Stimulated activated CD8-positive, alpha-beta memory T cell treated with anti-CD3 and anti-CD28 coated beads, Interleukin-4, amount 100 ng/mL, for 4 hours (primary cell): ENCODE measurements around the gene RASGRP4.
"Not testable (repeated sequence)": the region's sequence is repeated elsewhere in the genome, so short reads cannot be mapped to it uniquely, and the experiment has no call there.

Experiments
- DNase-seq, 2 donors: peaks; one replicate each; pipeline ENCODE4 v3.0.0-alpha.2; 2020; ENCODE audit warnings: low read depth in 2 of 2, low spot score in 1 of 2

Gene RASGRP4

DNA sequence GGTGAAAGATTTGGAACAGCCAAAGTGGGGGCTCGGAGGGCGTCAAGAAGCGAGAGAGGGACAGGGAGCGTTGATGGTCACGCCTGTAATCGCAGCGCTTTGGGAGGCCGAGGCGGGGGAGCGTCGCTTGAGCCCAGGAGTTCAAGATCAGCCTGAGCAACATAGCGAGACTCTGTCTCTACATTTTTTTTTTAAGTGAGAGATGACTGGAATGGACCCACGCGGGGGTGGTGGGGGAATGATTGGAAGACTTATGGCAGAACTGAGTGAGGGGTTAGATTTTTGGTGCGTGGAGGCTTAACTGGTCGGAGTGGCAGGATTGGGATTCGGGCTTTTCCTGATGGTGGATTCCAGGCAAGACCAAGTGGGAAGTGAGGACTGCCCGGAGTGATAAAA, 50.9 kb downstream of the RASGRP4 start:
- DNase-seq, result no peak

DNA sequence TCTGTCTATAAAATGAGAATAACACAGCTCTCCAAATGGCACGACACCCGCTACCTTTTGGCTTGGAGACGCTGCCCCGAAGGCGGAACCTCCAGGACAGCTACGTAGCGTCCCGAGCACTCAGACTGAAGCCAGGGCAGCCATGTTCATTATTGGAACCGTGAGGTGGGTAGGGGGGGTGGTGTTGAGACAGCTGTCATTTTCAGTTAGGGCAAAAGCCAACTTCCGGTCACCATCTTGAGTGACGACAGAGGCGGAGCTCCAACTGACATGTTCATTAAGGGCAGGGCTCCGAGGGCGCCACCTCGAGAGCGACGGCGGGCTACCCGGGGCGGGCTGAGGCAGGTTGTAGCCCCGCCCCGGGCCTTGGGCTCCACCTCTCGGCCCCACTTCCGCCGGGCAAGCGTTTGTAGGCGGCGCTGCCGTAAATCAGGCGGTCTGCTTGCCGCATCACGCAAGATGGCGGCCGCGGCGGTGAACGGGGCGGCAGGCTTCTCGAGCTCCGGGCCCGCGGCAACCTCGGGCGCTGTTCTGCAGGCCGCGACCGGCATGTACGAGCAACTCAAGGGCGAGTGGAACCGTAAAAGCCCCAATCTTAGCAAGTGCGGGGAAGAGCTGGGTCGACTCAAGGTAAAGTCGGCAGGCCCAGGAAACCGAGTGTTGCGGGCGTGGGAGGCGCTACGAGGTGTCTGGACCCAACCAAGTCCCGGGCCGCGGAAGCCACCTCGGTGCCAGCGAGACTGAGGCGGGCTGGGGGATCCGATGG, 51.5 kb downstream of the RASGRP4 start, which contains the start of gene PSMD8:
Gene PSMD8, plus strand, starts transcription at position 240 of the 766 bp plus-strand sequence. Its CDS starts 31 bp downstream, at position 271.
- peak; percentile 95 to 97 for DNase-seq

DNA sequence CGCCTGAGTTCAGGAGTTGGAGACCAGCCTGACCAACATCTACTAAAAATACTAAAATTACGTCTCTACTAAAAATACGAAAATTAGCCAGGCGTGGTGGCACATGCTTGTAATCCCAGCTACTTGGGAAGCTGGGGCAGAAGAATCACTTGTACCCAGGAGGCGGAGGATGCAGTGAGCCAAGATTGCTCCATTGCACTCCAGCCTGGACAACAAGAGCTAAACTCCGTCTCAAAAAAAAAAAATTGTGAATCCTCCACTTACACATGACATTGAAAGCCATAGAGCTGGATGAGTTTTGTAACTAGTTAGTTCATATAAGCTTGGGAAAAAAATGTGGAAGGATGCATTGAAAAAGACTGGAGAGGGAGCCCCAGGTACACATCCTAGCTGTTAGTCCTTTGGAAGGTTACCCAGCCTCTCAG, 52.1 kb downstream of the RASGRP4 start:
- DNase-seq, result no peak

DNA sequence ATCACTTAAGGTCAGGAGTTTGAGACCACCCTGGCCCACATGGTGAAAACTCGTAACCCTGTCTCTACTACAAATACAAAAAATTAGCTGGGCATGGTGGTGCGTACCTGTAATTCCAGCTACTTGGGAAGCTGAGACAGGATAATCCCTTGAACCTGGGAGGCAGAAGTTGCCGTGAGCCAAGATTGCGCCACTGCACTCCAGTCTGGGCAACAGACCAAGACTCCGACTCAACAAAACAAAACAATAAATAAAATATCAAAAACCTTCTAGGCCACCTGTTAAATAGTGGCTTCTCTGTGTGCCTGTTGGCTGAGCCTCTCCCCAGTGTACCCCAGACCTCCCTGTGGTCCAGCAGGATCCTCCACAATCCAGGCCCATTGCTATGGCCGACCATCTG, 54.9 kb downstream of the RASGRP4 start:
- DNase-seq, result no peak

DNA sequence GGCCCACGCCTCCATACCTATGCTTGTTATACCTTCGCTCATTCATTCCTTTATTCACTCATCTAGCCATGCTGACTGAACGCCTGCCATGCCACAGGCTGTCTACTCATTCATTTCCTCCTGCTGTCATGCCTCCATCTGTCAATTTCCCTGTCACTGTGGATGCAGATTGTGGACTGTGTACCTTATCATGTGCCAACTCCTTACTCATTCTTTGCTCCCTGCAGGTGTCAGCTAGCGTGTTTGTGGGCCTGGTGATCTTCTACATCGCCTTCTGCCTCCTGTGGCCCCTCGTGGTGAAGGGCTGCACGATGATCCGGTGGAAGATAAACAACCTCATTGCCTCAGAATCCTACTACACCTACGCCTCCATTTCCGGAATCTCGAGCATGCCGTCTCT, 55.7 kb downstream of the RASGRP4 start:
- DNase-seq, result no peak

DNA sequence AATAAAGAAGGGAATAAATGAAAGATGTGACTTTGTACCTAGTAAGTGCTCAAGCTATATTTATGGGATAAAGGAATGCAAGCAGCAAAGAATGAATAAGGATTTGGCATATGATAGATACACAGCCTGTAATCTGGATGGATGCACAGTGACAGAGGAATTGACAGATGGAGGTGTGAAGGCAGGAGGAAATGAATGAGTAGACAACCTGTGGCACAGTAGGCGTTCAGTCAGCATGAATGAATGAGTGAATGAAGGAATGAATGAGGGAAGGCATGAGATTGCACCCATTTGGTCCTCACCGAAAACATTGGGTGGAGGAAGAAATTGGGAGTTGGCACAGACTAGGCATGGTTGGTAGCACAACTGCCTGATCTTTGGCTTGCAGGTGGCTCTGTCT, 56.4 kb downstream of the RASGRP4 start:
- no peak for DNase-seq

DNA sequence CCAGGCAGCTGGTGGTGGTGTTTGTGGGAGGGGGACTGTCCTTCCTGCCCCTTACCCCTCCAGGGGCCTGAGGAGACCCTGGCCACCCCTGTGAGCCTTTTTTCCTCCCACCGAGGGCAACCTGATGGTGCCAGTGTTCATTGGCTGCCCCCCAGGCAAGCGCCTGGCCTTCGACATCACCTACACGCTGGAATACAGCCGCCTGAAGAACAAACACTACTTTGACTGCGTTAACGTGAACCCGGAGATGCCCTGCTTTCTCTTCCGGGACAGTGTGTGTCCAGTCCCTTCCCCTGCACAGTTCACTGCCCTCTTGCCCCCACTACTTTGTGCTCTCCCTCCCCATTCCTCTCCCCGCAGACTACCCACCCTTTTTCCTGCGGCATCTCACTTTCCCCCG, 59.0 kb downstream of the RASGRP4 start:
- no peak for DNase-seq

DNA sequence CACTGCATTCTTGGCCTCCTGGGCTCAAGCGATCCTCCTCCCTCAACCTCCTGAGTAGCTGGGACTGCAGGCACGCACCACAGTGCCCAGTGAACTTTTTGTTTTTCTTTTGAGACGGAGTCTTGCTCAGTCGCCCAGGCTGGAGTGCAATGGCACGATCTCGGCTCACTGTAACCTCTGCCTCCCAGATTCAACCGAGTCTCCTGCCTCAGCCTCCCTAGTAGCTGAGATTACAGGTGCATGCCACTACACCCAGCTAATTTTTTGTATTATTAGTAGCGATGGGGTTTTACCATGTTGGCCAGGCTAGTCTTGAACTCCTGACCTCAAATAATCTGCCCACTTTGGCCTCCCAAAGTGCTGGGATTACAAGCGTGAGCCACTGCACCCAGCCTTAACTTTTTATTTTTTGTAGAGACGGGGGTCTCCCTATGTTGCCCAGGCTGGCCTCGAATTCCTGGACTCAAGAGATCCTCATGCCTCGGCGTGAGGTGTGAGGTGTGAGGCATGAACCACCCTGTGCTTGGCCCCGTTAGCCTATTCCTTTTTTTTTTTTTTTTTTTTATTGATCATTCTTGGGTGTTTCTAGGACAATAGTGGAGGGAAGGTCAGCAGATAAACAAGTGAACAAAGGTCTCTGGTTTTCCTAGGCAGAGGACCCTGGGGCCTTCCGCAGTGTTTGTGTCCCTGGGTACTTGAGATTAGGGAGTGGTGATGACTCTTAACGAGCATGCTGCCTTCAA, 62.9 kb downstream of the RASGRP4 start:
- not testable (repeated sequence) for DNase-seq

DNA sequence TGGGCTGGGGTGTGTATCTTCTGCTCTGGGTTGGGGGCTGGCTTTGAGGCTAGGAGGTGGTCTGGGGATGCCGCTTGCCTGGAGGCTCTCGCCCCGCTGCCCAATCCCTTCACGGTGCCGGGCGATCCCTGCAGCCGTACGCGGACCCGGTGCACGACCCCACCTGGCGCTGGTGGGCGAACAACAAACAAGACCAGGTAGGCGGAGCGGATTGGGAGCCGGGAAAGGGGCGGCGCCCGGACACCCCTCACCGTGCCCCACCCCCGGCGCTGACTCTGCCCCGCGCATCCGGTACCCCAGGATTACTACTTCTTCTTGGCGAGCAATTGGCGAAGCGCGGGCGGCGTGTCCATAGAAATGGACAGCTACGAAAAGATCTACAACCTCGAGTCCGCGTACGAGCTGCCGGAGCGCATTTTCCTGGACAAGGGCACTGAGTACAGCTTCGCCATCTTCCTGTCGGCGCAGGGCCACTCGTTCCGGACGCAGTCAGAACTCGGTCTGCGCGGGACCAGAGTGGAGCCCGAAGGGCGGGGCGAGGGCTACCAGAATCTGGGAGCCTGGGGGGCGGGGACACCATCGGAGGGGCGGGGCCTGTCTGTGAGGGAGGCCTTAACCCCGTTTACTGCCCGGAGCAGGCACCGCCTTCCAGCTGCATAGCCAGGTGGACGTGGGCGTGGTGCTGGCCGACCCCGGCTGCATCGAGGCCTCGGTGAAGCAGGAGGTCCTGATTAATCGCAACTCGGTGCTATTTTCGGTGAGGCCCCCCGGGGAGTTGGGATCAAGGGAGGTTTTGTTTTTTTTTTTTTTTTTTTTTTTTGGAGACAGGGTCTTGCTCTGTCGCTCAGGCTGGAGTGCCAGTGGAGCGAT, 63.7 kb downstream of the RASGRP4 start:
- peak; percentile 35 to 43 for DNase-seq

DNA sequence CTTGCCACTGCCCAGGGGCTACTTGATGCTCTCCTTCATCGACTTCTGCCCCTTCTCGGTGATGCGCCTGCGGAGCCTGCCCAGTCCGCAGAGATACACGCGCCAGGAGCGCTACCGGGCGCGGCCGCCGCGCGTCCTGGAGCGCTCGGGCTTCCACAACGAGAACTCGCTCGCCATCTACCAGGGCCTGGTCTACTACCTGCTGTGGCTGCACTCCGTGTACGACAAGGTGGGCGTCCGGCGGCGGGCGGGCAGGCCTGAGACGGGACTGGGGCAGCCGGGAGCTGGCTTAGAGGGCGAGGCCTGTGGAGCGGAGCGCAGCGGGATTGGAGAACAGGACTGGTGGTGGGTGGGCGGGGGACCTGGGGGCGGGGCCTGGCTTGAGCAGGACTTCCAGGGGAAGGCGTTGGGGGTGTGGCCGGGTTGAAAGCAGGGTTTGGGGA, 64.4 kb downstream of the RASGRP4 start:
- peak in 1 of 2 donors; percentile 31 for DNase-seq

DNA sequence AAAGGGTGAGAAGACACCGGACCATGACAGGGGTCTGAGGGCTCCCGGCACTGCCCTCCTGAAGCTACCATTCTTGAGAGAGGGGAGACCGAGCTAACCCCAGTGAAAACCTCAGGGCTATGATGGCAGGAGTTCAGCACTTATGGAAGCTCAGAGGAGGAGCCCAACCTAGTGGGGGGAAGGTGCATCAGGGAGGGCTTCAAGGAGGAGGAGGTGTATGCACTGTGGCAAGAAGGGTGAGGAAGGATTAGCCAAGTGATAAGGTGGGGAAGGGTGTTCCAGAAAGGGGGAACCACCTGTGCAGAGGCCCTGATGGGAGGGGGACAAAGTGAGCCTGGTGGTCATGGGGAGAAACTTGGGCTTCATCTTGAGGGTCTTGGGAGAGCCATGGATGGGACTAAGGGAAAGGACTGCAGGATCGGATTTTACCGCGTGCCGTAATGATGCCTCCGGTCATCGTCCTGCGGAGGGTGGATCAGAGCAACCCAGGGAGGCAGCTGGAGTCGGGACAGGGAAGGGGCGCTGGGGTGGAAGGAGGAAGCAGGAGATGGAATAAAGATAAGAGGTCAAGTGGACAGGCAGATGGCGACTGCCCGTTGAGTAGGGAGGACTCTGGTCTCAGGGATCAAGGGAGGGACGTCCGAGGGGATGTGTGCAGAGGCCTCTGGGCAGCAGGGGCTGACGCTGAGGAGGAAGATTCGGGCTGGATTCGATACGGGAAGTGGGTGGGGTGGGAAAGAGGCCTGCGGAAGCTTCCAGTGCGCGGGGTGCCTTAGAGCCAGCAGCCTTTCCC, 65.0 kb downstream of the RASGRP4 start:
- no peak for DNase-seq

DNA sequence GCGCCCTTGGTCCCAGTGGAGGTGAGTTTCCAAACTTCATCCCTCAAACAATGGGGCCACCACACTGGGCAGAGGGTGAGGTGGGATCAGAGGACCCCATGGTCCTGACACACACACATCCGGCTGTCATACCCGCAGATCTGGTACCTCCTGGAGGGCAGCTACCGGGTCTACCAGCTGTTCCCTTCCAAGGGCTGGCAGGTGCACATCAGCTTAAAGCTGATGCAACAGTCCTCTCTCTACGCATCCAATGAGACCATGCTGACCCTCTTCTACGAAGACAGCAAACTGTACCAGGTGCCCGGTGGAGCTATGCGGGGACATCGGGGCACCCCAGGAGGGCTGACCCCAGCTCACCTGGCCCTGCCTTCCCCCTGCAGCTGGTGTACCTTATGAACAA, 65.7 kb downstream of the RASGRP4 start:
- DNase-seq, result no peak

DNA sequence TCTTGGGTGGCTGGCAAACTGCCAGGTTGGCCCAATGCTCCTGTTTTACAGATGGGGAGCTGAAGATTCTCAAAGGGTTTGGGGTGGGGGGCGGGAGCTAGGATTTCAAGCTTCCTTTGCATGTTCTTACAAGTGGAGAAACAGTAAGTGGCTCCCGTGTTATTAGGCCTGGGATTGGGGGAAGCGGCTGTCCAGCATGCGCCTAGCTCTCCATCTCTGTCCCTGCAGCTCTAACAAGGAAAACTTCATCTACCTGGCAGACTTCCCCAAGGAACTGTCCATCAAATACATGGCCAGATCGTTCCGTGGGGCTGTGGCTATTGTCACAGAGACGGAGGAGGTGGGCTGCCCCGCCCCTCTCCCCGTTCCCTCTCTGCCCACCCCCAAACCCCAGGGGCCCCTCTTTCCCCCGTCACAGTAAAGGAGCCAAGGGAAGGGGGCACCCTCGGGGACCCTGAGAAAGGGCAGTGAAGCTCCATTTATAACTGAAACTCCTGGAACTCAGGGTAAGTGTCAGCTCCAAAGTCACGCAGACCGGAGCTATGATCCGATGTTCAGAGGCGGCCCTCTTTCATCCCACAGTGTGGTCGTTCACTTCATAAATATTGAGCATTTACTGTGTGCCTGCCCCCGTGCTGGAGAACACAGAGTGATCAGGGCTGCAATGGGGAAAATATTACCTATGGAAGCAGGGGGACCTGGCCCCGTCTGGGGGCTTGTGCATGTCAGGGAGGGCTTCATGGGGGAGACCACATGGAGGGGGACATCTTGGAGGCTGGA, 66.6 kb downstream of the RASGRP4 start:
- no peak for DNase-seq
